CD14-positive monocyte (primary cell): Measurements from ENCODE around the gene PRELID3B. TPM values are rescaled to one million over a fixed set of nuclear protein-coding genes. Genes with fewer than 3 reads are reported as not detected.

Experiments used
- DNase-seq, 3 donors: peaks; one replicate each; pipeline ENCODE4 v3.0.0-alpha.2; 2011 to 2022
- H2AFZ ChIP-seq: 2 replicates; pipeline ENCODE4 v1.6.0; 2012; ENCODE audit warnings: mild to moderate bottlenecking, low read depth, low read length, inconsistent platforms; ENCODE audit not compliant: insufficient read depth, poor library complexity, severe bottlenecking
- H3K27ac ChIP-seq, 2 donors: 1 replicate in 1 of 2; 2 replicates in 1 of 2; pipeline ENCODE4 v1.5.1; 2012 to 2013; ENCODE audit warnings: low read length in 2 of 2, control low read depth in 1 of 2, inconsistent platforms in 1 of 2, low read depth in 1 of 2, mild to moderate bottlenecking in 1 of 2
- H3K27me3 ChIP-seq, 2 donors: one replicate each; pipeline versions ENCODE4 v1.6.0 to v1.6.1; 2011 to 2013; ENCODE audit warnings: low read length in 2 of 2; ENCODE audit not compliant: control insufficient read depth in 2 of 2, insufficient read depth in 2 of 2
- H3K36me3 ChIP-seq, 2 donors: replicated peaks in 1 of 2; 1 replicate in 1 of 2; 2 replicates in 1 of 2; pipeline versions ENCODE4 v1.5.1 to v1.6.1; 2012 to 2013; ENCODE audit warnings: low read length in 2 of 2, control low read depth in 1 of 2, inconsistent platforms in 1 of 2, mild to moderate bottlenecking in 1 of 2; ENCODE audit not compliant: insufficient read depth in 2 of 2, control insufficient read depth in 1 of 2
- H3K4me1 ChIP-seq, 2 donors: 1 replicate in 1 of 2; 2 replicates in 1 of 2; pipeline versions ENCODE4 v1.5.1 to v1.6.1; 2012 to 2013; ENCODE audit warnings: low read length in 2 of 2, control low read depth in 1 of 2, inconsistent platforms in 1 of 2, mild to moderate bottlenecking in 1 of 2, moderate library complexity in 1 of 2; ENCODE audit not compliant: insufficient read depth in 2 of 2, control insufficient read depth in 1 of 2
- H3K4me2 ChIP-seq: replicated peaks from 2 replicates; pipeline ENCODE3; 2012; ENCODE audit warnings: low read length, moderate library complexity, mild to moderate bottlenecking; ENCODE audit not compliant: poor library complexity, severe bottlenecking; ENCODE audit errors: extremely low read depth
- H3K4me3 ChIP-seq, 3 experiments: fragments of 200-600 bp in 1 of 3; sonication (generic) in 1 of 3; replicated peaks in 1 of 3; 1 replicate in 2 of 3; 2 replicates in 1 of 3; pipeline ENCODE4 v1.5.1; 2011 to 2013; ENCODE audit warnings: low read length in 3 of 3, mild to moderate bottlenecking in 3 of 3, control low read depth in 2 of 3, low read depth in 2 of 3, inconsistent platforms in 1 of 3, moderate library complexity in 1 of 3
- H3K79me2 ChIP-seq: 2 replicates; pipeline ENCODE4 v1.6.0; 2012; ENCODE audit warnings: mild to moderate bottlenecking, control low read depth, inconsistent platforms, low read length, moderate library complexity; ENCODE audit not compliant: insufficient read depth
- H3K9ac ChIP-seq: 2 replicates; pipeline ENCODE4 v1.6.0; 2017; ENCODE audit warnings: low read length, mild to moderate bottlenecking; ENCODE audit not compliant: insufficient read depth, poor library complexity, severe bottlenecking
- H3K9me3 ChIP-seq, 2 donors: replicated peaks in 1 of 2; 1 replicate in 1 of 2; 2 replicates in 1 of 2; pipeline versions ENCODE4 v1.5.1 to v1.6.1; 2012 to 2013; ENCODE audit warnings: low read length in 2 of 2, control low read depth in 1 of 2; ENCODE audit not compliant: control insufficient read depth in 1 of 2, insufficient read depth in 1 of 2
- H4K20me1 ChIP-seq: 2 replicates; pipeline ENCODE4 v1.6.0; 2012; ENCODE audit warnings: mild to moderate bottlenecking, low read length, control low read depth, moderate library complexity; ENCODE audit not compliant: insufficient read depth
- H3K27ac Mint-ChIP-seq, 7 donors: one replicate each; pipeline ENCODE4 v1.8.0; 2020; ENCODE audit warnings: mild to moderate bottlenecking in 7 of 7, mixed read lengths in 7 of 7, moderate library complexity in 6 of 7, inconsistent platforms in 2 of 7
- H3K27me3 Mint-ChIP-seq, 3 donors: one replicate each; pipeline ENCODE4 v1.8.0; 2021 to 2022; ENCODE audit warnings: low read depth in 3 of 3, mild to moderate bottlenecking in 3 of 3, mixed read lengths in 3 of 3, moderate library complexity in 3 of 3, inconsistent platforms in 1 of 3
- H3K36me3 Mint-ChIP-seq, 2 donors: one replicate each; pipeline ENCODE4 v1.8.0; 2020; ENCODE audit warnings: mixed read lengths in 2 of 2, inconsistent platforms in 1 of 2, mild to moderate bottlenecking in 1 of 2
- H3K4me1 Mint-ChIP-seq: one replicate; pipeline ENCODE4 v1.8.0; 2020; ENCODE audit warnings: mild to moderate bottlenecking, mixed read lengths
- H3K4me3 Mint-ChIP-seq, 2 donors: one replicate each; pipeline ENCODE4 v1.8.0; 2020; ENCODE audit warnings: mild to moderate bottlenecking in 2 of 2, mixed read lengths in 2 of 2, moderate library complexity in 1 of 2
- H3K9me3 Mint-ChIP-seq, 7 donors: one replicate each; pipeline ENCODE4 v1.8.0; 2020 to 2022; ENCODE audit warnings: mixed read lengths in 7 of 7, mild to moderate bottlenecking in 6 of 7, moderate library complexity in 6 of 7, inconsistent platforms in 2 of 7
- CTCF ChIP-seq: fragments of 200-600 bp; IDR thresholded peaks from one replicate; pipeline ENCODE4 v1.8.0; 2022; ENCODE audit warnings: antibody characterized with exemption, mild to moderate bottlenecking
- WGBS: methylation state at CpG from one replicate; pipeline ENCODE4 v1.1.5; 2013; ENCODE audit warnings: missing lambda C conversion rate; ENCODE audit not compliant: insufficient coverage; 5-methylcytosine and 5-hydroxymethylcytosine counted together
- intact Hi-C, 2 donors: fragments of 100-400 bp; cut with micrococcal nuclease; formaldehyde crosslinking; loops; one replicate each; pipeline versions ENCODE4 v1.15.0 to v1.15.1; 2023
- polyA minus RNA-seq: library from RNA; depleted of rRNA, polyadenylated mRNA; stranded (reverse); fragments of >200 nt; gene quantifications from 2 replicates; pipeline ENCODE4 v1.2.3, GENCODE V29; 2012
- polyA plus RNA-seq, 3 donors: library from polyadenylated mRNA; depleted of rRNA in 1 of 3; unstranded in 2 of 3; stranded (reverse) in 1 of 3; fragments of 300-500 nt in 2 of 3; fragments of >200 nt in 1 of 3; fragmentation: Illumina TruSeq in 2 of 3; gene quantifications; 1 replicate in 2 of 3; 2 replicates in 1 of 3; pipeline ENCODE4 v1.2.3, GENCODE V29; 2012 to 2021
- total RNA-seq, 12 experiments: library from RNA in 1 of 12; stranded (reverse) in 1 of 12; fragments of 120-200 nt in 1 of 12; gene quantifications; one replicate each; pipeline ENCODE4 v1.2.4 and lab custom pipeline; 2013 to 2026; ENCODE audit warnings: mixed read lengths in 6 of 12, inconsistent platforms in 1 of 12

The PRELID3B gene
- total RNA-seq (2013), result 45.3 TPM
- polyA plus RNA-seq, result 10 to 100 TPM; 16.9 to 21.0 (median 20.1) TPM
- 23.3 and 35.6 TPM in 2 replicates for polyA minus RNA-seq
- total RNA-seq (lab: John Stamatoyannopoulos, UW), result 33.7 to 83.7 (median 51.5) reads per million in 11 experiments

- Histone ChIP-seq H3K79me2 (peaks cover 54% of the 10 kb centered on the region), H3K27me3 (no peaks in the 10 kb centered on the region), H3K9me3 (no peaks in the 10 kb centered on the region), H4K20me1 (peaks cover 41% of the 10 kb centered on the region), H3K4me3 (peak within 1 kb of the TSS; percentile 76 to 92 (median 79)), H3K4me1 (peaks cover 21 to 35% of the 10 kb centered on the region in 2 donors), H3K9ac (peak within 1 kb of the TSS; percentile 86), H3K36me3 (peaks cover 11 to 25% of the 10 kb centered on the region in 2 donors), H2AFZ (peak within 1 kb of the TSS; percentile 76), H3K4me2 (peak within 1 kb of the TSS; percentile 88), H3K27ac (peak within 1 kb of the TSS; percentile 44 to 90)
- Mint-ChIP-seq H3K27ac (peak within 1 kb of the TSS; percentile 86 to 96 (median 92)), H3K36me3 (peaks cover 21 to 26% of the 10 kb centered on the region in 2 donors), H3K4me3 (peak within 1 kb of the TSS; percentile 85 to 91), H3K4me1 (peaks cover 40% of the 10 kb centered on the region), H3K9me3 (no peaks in the 10 kb centered on the region), H3K27me3 (peaks cover 0 to 2% (median 0%) of the 10 kb centered on the region in 3 donors)
- DNase-seq, result peak in 2 of 3 donors; percentile 3 to 14
- no peak for TF ChIP-seq CTCF
- 5% methylated on average over 50 of the region's 50 CpGs for WGBS
- intact Hi-C loops, result loop anchor here in 1 of 2 donors (5.0 to 10.0 kb wide), 2 partner anchors 145 to 387 kb away; partner anchors contain the start of gene STX16
Observed at GRCh38 chr20:59042151-59042795, at the start of gene PRELID3B. Gene PRELID3B, minus strand, starts transcription at chr20:59042786. Its CDS starts 56 bp downstream, at chr20:59042730.

- Mint-ChIP-seq H3K27ac (peak overlapping the region in 1 of 7 donors; percentile 58), H3K27me3 (peaks cover 7 to 12% (median 7%) of the 10 kb centered on the region in 3 donors), H3K4me3 (no peak overlapping the region), H3K36me3 (no peaks in the 10 kb centered on the region), H3K4me1 (peaks cover 4% of the 10 kb centered on the region), H3K9me3 (no peaks in the 10 kb centered on the region)
- Histone ChIP-seq H3K27me3 (peaks cover 16 to 20% of the 10 kb centered on the region in 2 donors), H3K9ac (no peak overlapping the region), H3K4me3 (no peak overlapping the region), H3K79me2 (no peaks in the 10 kb centered on the region), H4K20me1 (no peaks in the 10 kb centered on the region), H2AFZ (no peak overlapping the region), H3K36me3 (no peaks in the 10 kb centered on the region), H3K27ac (no peak overlapping the region), H3K4me1 (no peaks in the 10 kb centered on the region), H3K4me2 (no peak overlapping the region), H3K9me3 (no peaks in the 10 kb centered on the region)
- peak; percentile 56 to 77 (median 70) for DNase-seq
- 0% methylated on average over 3 of the region's 5 CpGs for WGBS
- peak; percentile 96 for TF ChIP-seq CTCF
- intact Hi-C loops, result loop anchor here (1.0 to 5.0 kb wide), 3 partner anchors 119 to 134 kb away; no protein-coding TSS in a partner anchor
Observed at GRCh38 chr20:59087829-59088433, 45.3 kb upstream of the PRELID3B start.
